C4-2B (cell line): Measurements from ENCODE around the gene OSBPL8.

Source experiments
- H3K27ac ChIP-seq: fragments of 450-650 bp; 2 replicates; pipeline ENCODE4 v1.5.1; 2017
- ZFX ChIP-seq: fragments of 450-650 bp; IDR thresholded peaks from 2 replicates; pipeline ENCODE4 v1.6.1; 2017
- TF ChIP-seq, protein P1 (sequence below): fragments of 450-650 bp; conservative IDR thresholded peaks from 2 replicates; pipeline ENCODE4 v1.5.1; 2017; ENCODE audit warnings: mild to moderate bottlenecking

The OSBPL8 gene

DNA sequence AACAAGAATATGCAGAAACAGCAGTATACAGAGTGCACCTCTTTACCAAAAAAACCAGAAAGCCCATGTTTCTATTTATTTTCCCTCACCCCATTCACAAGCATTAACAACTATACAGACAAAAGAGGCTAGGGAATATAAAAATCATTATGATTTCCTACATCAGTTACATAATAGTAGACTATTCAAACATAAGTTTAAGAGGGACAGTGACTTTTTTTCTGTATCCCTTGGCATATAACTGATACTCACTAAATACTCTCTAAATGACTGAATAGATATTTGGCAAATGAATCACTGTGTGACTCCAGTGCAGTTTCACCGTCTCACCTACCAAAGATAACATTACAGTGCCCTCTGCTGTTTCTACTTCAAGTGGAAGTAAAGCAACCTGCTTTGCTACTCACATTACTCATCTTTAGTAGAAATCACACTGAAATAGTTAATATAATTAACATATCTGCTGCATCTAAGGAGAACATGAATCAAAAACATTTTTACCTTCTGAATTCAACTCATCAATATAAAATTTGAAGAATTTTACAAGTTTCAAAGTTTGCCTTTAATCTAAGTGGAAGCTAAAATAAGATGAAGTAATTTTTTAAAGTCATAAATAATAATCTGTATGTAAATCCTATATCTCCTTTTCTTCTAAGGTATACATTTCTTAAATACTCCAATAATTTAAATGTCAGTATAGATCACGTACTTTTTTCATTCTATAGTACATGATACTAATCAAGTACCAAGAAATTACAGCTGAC is 103.8 kb downstream of the OSBPL8 start:
- no peak for TF ChIP-seq ZFX
- TF ChIP-seq, protein P1, sequence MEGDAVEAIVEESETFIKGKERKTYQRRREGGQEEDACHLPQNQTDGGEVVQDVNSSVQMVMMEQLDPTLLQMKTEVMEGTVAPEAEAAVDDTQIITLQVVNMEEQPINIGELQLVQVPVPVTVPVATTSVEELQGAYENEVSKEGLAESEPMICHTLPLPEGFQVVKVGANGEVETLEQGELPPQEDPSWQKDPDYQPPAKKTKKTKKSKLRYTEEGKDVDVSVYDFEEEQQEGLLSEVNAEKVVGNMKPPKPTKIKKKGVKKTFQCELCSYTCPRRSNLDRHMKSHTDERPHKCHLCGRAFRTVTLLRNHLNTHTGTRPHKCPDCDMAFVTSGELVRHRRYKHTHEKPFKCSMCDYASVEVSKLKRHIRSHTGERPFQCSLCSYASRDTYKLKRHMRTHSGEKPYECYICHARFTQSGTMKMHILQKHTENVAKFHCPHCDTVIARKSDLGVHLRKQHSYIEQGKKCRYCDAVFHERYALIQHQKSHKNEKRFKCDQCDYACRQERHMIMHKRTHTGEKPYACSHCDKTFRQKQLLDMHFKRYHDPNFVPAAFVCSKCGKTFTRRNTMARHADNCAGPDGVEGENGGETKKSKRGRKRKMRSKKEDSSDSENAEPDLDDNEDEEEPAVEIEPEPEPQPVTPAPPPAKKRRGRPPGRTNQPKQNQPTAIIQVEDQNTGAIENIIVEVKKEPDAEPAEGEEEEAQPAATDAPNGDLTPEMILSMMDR = peak; percentile 81
- H3K27ac ChIP-seq = peak overlapping the region; percentile 56

DNA sequence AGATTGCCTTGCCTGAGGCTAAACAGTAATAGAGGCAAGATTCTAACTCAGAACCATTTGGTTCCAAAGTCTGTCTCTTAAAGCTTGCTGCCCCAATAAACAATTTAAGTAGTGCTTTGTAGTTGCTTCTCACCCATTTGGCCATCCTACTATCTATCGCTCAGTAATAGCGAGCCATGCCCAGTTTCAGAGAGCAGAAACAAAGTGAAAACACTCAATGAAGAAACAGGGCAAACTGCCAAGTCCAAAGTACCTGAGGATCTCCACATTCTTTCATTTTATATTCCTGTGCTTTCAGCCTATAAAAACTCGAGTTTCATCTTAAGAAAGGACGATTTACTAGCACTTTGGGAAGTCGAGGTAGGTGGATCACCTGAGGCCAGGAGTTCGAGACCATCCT is 108.0 kb downstream of the OSBPL8 start:
- no peak for TF ChIP-seq ZFX
- TF ChIP-seq, protein P1 = no peak
- H3K27ac ChIP-seq = no peak overlapping the region

DNA sequence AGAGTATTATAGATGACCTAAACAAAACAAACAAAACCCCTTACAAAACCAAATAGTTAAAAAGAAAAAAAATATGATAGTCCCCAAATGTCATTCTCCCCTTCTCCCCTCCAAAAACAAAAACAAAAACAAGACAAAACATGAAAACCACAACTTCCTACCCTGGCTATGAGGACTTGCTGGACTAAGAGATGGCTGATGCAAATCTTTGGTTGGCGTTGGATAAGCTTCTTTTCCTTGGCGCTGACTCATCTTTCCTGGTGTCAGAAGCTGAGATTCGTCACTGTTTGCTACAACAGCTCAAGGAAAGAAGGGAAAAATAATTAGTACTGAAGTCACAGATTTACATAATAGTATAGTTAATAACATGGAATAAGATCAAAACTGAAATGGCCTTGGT is 108.9 kb downstream of the OSBPL8 start:
- H3K27ac ChIP-seq = no peak overlapping the region

DNA sequence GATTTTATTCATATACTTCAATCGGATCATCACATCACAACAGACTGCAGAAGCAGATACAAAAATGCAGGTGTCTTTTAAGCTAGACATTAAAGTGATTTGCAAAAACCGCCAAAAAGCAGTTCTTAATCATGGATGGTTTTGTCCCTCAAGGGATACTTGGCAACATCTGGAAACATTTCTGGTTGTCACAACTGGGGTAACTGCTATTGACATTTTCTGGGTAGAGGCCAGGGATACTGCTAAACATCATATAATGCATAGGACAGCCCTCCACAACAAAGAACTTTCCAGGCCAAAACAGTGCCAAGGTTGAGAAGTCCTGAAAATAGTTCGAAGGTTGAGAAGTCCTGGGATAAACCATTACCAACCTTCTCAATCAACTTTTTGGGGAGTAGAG is 109.6 kb downstream of the OSBPL8 start:
- TF ChIP-seq ZFX = no peak
- TF ChIP-seq, protein P1 = no peak
- no peak overlapping the region for H3K27ac ChIP-seq

More for the DNA sequence above, 108.9 kb downstream of the OSBPL8 start:
- no peak for TF ChIP-seq ZFX
- TF ChIP-seq, protein P1 = no peak

DNA sequence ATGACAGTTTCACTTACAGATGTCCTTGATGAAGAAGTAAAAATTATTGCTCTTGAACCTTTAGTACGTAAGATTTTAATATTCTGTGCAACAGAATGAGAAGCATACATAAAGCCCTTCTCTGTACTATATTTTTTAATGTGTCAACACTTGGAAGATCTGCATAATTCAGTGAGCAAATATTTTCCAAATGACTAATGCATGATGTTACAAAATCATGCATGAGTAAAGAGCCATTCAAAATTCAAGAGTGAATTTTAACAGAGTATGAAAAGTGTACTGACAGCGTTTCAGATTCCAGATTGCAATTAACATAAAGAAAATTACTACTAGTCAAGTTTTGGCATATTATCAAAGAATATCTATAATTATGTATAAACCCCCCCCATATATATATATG is 110.0 kb downstream of the OSBPL8 start:
- TF ChIP-seq, protein P1 = no peak
- no peak for TF ChIP-seq ZFX
- no peak overlapping the region for H3K27ac ChIP-seq

DNA sequence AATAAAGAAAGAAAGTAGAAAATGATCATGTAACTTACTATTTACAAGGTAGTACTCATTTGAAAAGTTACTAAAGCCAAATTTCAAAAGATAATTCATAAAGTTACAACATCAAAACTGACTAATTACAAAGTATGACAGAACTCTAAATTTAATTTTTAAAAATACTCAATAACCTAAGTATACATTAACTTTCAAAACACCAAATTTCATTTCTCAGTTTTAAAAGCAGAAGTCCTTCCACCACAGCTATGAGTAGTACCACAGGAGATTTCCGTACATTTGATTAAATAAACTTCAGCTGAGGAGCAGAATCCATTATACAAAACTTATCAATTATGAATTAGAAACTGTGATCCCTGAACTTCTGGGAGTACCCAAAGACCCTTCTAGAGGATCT is 110.6 kb downstream of the OSBPL8 start:
- TF ChIP-seq, protein P1 = no peak
- TF ChIP-seq ZFX = no peak

DNA sequence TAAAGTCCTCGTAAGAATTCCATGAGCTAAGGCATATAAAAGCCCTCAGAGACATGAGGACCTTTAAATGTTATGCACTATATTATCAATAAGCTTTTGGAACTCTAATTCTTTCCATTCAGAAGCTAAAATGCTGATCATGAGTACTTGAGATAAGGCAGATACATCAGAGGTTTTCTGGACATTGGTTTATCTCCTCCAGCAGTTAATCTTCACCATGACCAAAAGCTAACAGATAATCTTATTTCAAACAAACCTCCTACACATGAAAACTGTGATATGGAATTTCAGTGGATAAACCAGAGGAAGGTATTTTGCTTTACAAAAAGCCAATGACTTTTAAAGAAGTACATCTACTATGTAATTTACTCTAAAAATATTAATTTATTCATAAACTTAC is 113.5 kb downstream of the OSBPL8 start:
- no peak overlapping the region for H3K27ac ChIP-seq
- TF ChIP-seq, protein P1 = no peak
- TF ChIP-seq ZFX = no peak

More for the DNA sequence above, 110.6 kb downstream of the OSBPL8 start:
- H3K27ac ChIP-seq = no peak overlapping the region
